Right lobe of liver (tissue), 4 donors: Measurements from ENCODE around the gene NWD2.

Experiments used
- POLR2A ChIP-seq: fragments of 450-650 bp; IDR thresholded peaks from one replicate; pipeline ENCODE4 v1.6.1; 2017; ENCODE audit warnings: antibody characterized with exemption, mild to moderate bottlenecking
- TF ChIP-seq, protein P1 (sequence below), 4 donors: fragments of 200-600 bp in 3 of 4; fragments of 450-650 bp in 1 of 4; IDR thresholded peaks; one replicate each; pipeline versions ENCODE4 v1.5.1 to v1.8.0; 2016 to 2022; ENCODE audit warnings: antibody characterized with exemption in 4 of 4, mild to moderate bottlenecking in 2 of 4
- donor health status: DM: no; HTN: no; CAD: no.
- donor health status: DM: no; HTN: no; CAD: no.
- donor health status: DM: no; HTN: yes; CAD: no.

DNA sequence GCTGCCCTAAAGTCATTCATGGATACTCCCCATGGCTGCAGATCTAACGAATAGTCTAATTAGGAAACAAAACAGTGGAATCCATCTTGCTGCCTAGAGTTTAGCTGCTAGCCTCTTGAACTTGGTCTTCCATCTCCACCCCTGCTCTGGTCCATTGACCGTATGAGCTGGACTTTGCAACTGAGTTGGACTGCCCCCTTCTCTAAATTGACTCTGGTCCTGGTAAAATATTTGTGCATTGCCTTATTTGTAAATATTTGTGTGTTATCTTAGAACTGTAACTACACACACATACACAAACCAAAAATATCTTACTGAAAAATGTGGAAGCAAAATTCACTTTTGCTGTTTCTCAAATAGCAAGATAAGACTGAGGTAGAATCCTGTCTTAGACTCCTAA is 181.3 kb downstream of the NWD2 start:
- TF ChIP-seq, protein P1, sequence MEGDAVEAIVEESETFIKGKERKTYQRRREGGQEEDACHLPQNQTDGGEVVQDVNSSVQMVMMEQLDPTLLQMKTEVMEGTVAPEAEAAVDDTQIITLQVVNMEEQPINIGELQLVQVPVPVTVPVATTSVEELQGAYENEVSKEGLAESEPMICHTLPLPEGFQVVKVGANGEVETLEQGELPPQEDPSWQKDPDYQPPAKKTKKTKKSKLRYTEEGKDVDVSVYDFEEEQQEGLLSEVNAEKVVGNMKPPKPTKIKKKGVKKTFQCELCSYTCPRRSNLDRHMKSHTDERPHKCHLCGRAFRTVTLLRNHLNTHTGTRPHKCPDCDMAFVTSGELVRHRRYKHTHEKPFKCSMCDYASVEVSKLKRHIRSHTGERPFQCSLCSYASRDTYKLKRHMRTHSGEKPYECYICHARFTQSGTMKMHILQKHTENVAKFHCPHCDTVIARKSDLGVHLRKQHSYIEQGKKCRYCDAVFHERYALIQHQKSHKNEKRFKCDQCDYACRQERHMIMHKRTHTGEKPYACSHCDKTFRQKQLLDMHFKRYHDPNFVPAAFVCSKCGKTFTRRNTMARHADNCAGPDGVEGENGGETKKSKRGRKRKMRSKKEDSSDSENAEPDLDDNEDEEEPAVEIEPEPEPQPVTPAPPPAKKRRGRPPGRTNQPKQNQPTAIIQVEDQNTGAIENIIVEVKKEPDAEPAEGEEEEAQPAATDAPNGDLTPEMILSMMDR (IDR thresholded peaks at IDR 0.05) = no peak
- TF ChIP-seq POLR2A = no peak
